Astrocyte (in vitro differentiated cells and primary cell): ENCODE results near the gene MAP6. TPM values are rescaled to one million over a fixed set of nuclear protein-coding genes. Genes with fewer than 3 reads are reported as not detected.

Source experiments
- DNase-seq: peaks from one replicate; pipeline ENCODE4 v3.0.0-alpha.2; 2010; ENCODE audit warnings: low read depth
- FAIRE-seq: peaks from 2 replicates; lab custom pipeline; 2011; peaks lifted over from hg19 to GRCh38; lab: Jason Lieb, UNC
- H2AFZ ChIP-seq: 2 replicates; pipeline ENCODE4 v1.6.0; 2012; ENCODE audit warnings: low read depth, low read length, inconsistent platforms
- H3K27ac ChIP-seq: 2 replicates; pipeline ENCODE4 v1.5.1; 2011; ENCODE audit warnings: low read depth, low read length, inconsistent platforms
- H3K27me3 ChIP-seq: 2 replicates; pipeline ENCODE4 v1.6.0; 2011; ENCODE audit warnings: low read length, inconsistent platforms; ENCODE audit not compliant: insufficient read depth
- H3K36me3 ChIP-seq: 2 replicates; pipeline ENCODE4 v1.5.1; 2011; ENCODE audit warnings: low read length, inconsistent platforms; ENCODE audit not compliant: insufficient read depth
- H3K4me1 ChIP-seq: 2 replicates; pipeline ENCODE4 v1.5.1; 2011; ENCODE audit warnings: low read length, inconsistent platforms; ENCODE audit not compliant: insufficient read depth
- H3K4me2 ChIP-seq: 2 replicates; pipeline ENCODE4 v1.6.0; 2012; ENCODE audit warnings: low read length, inconsistent platforms
- H3K4me3 ChIP-seq: 2 replicates; pipeline ENCODE4 v1.5.1; 2011; ENCODE audit warnings: low read depth, mild to moderate bottlenecking, low read length, inconsistent platforms; ENCODE audit not compliant: insufficient read depth
- H3K79me2 ChIP-seq: 2 replicates; pipeline ENCODE4 v1.6.0; 2012; ENCODE audit warnings: mild to moderate bottlenecking, low read length, inconsistent platforms; ENCODE audit not compliant: insufficient read depth
- H3K9ac ChIP-seq: 2 replicates; pipeline ENCODE4 v1.6.0; 2012; ENCODE audit warnings: mild to moderate bottlenecking, low read length, inconsistent platforms
- H3K9me3 ChIP-seq: 2 replicates; pipeline ENCODE4 v1.5.1; 2012; ENCODE audit warnings: low read depth, mild to moderate bottlenecking, low read length, inconsistent platforms; ENCODE audit not compliant: insufficient read depth
- H4K20me1 ChIP-seq: 2 replicates; pipeline ENCODE4 v1.6.0; 2012; ENCODE audit warnings: low read length, inconsistent platforms; ENCODE audit not compliant: insufficient read depth
- H3K27ac Mint-ChIP-seq: one replicate; pipeline ENCODE4 v1.8.0; 2021; ENCODE audit warnings: mild to moderate bottlenecking, mixed read lengths; ENCODE audit not compliant: unreplicated experiment
- H3K27me3 Mint-ChIP-seq: one replicate; pipeline ENCODE4 v1.8.0; 2021; ENCODE audit warnings: low read depth, mixed read lengths; ENCODE audit not compliant: unreplicated experiment
- H3K36me3 Mint-ChIP-seq: one replicate; pipeline ENCODE4 v1.8.0; 2021; ENCODE audit warnings: low read depth, mixed read lengths; ENCODE audit not compliant: unreplicated experiment
- H3K4me1 Mint-ChIP-seq: one replicate; pipeline ENCODE4 v1.8.0; 2021; ENCODE audit warnings: low read depth, mixed read lengths; ENCODE audit not compliant: unreplicated experiment
- H3K4me3 Mint-ChIP-seq: one replicate; pipeline ENCODE4 v1.8.0; 2021; ENCODE audit warnings: mild to moderate bottlenecking, moderate library complexity, mixed read lengths; ENCODE audit not compliant: unreplicated experiment
- H3K9me3 Mint-ChIP-seq: one replicate; pipeline ENCODE4 v1.8.0; 2021; ENCODE audit warnings: mild to moderate bottlenecking, mixed read lengths; ENCODE audit not compliant: unreplicated experiment
- EZH2 ChIP-seq: IDR thresholded peaks from 2 replicates; pipeline ENCODE4 v1.6.1; 2012; ENCODE audit warnings: mild to moderate bottlenecking, low read length, inconsistent platforms; ENCODE audit not compliant: insufficient read depth
- total RNA-seq: library from RNA; stranded (reverse); gene quantifications from 2 replicates; pipeline ENCODE4 v1.2.1, GENCODE V29; 2021
- TF ChIP-seq, protein P1 (sequence below): IDR thresholded peaks from 2 replicates; pipeline ENCODE4 v1.5.1; 2011; ENCODE audit warnings: low read depth, mild to moderate bottlenecking, inconsistent platforms, low read length, moderate library complexity; ENCODE audit not compliant: insufficient read depth

MAP6 gene
- total RNA-seq, 1 donor from 2014 or later: 3.9 TPM

DNA sequence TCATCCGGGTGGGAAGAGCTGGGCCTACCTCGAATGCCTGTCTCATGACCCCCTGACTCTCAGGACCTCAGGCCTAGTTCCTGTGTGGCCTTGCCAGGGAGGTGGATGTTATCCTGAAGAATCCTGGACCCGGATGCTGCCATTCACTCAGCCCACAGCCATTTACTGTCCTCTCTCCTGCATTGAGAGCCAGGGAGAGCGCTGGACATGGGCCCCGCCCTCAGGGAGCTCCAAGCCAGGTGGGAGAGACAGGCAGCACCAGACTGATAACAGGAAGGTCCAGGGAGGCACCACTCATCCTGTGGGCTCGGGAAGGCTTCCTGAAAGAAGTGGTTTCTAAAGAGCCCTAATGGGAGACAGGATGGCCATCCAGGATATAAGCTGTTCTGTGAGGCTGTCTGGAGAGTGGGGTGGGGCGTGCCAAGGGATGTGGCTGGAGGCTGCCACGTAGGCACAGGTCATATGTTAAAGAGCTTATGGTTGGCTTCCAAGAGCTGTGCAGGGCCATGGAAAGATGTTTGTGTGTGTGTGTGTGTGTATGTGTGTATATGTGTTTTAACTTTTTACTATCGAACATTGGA lies 98.2 kb downstream of the MAP6 start:
- Mint-ChIP-seq H3K4me3 (peak overlapping the region; percentile 34), H3K9me3 (no peaks in the 10 kb centered on the region), H3K27ac (no peak overlapping the region), H3K27me3 (no peaks in the 10 kb centered on the region), H3K36me3 (peaks cover 29% of the 10 kb centered on the region), H3K4me1 (peaks cover 24% of the 10 kb centered on the region)
- H3K4me3 ChIP-seq: no peak overlapping the region
- FAIRE-seq (no peak), DNase-seq (no peak)
- H2AFZ ChIP-seq: no peak overlapping the region
- H3K4me2 ChIP-seq: no peak overlapping the region
- no peaks in the 10 kb centered on the region for H3K27me3 ChIP-seq
- peaks cover 73% of the 10 kb centered on the region for H3K36me3 ChIP-seq
- H3K9me3 ChIP-seq: no peaks in the 10 kb centered on the region
- H3K27ac ChIP-seq: no peak overlapping the region
- peaks cover 61% of the 10 kb centered on the region for H3K79me2 ChIP-seq
- no peak overlapping the region for H3K9ac ChIP-seq
- peaks cover 99% of the 10 kb centered on the region for H4K20me1 ChIP-seq
- H3K4me1 ChIP-seq: peaks cover 16% of the 10 kb centered on the region
- no peak for TF ChIP-seq EZH2
- TF ChIP-seq, protein P1, sequence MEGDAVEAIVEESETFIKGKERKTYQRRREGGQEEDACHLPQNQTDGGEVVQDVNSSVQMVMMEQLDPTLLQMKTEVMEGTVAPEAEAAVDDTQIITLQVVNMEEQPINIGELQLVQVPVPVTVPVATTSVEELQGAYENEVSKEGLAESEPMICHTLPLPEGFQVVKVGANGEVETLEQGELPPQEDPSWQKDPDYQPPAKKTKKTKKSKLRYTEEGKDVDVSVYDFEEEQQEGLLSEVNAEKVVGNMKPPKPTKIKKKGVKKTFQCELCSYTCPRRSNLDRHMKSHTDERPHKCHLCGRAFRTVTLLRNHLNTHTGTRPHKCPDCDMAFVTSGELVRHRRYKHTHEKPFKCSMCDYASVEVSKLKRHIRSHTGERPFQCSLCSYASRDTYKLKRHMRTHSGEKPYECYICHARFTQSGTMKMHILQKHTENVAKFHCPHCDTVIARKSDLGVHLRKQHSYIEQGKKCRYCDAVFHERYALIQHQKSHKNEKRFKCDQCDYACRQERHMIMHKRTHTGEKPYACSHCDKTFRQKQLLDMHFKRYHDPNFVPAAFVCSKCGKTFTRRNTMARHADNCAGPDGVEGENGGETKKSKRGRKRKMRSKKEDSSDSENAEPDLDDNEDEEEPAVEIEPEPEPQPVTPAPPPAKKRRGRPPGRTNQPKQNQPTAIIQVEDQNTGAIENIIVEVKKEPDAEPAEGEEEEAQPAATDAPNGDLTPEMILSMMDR: no peak

DNA sequence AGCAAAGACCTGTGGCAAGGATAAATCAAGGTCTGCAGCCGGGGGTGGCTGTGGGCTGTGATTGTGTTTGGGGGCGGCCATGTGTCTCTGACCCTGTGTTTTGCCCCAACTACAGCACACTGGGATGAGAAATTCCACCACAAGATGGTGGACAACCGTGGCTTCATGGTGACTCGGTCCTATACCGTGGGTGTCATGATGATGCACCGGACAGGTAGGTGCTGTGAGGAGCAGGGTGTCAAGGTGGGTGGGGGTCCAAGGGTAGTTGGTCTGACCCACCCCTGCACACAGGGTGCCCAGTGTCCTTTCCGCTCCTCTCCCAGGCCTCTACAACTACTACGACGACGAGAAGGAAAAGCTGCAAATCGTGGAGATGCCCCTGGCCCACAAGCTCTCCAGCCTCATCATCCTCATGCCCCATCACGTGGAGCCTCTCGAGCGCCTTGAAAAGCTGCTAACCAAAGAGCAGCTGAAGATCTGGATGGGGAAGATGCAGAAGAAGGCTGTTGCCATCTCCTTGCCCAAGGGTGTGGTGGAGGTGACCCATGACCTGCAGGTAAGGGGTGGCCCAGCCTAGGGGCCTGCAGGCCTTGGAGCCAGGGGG lies 100.1 kb downstream of the MAP6 start:
- Histone ChIP-seq H3K27me3 (no peaks in the 10 kb centered on the region), H3K4me2 (no peak overlapping the region), H3K9ac (no peak overlapping the region), H3K27ac (no peak overlapping the region), H3K79me2 (peaks cover 80% of the 10 kb centered on the region), H2AFZ (no peak overlapping the region), H3K4me3 (no peak overlapping the region), H4K20me1 (peaks cover 97% of the 10 kb centered on the region), H3K4me1 (peaks cover 30% of the 10 kb centered on the region), H3K36me3 (peaks cover 66% of the 10 kb centered on the region), H3K9me3 (no peaks in the 10 kb centered on the region)
- H3K36me3 Mint-ChIP-seq: peaks cover 28% of the 10 kb centered on the region
- H3K4me1 Mint-ChIP-seq: peaks cover 33% of the 10 kb centered on the region
- H3K4me3 Mint-ChIP-seq: peak overlapping the region; percentile 34
- H3K27ac Mint-ChIP-seq: no peak overlapping the region
- H3K27me3 Mint-ChIP-seq: no peaks in the 10 kb centered on the region
- no peak for DNase-seq
- no peaks in the 10 kb centered on the region for H3K9me3 Mint-ChIP-seq
- FAIRE-seq: no peak
- TF ChIP-seq, protein P1: no peak
- TF ChIP-seq EZH2: no peak

DNA sequence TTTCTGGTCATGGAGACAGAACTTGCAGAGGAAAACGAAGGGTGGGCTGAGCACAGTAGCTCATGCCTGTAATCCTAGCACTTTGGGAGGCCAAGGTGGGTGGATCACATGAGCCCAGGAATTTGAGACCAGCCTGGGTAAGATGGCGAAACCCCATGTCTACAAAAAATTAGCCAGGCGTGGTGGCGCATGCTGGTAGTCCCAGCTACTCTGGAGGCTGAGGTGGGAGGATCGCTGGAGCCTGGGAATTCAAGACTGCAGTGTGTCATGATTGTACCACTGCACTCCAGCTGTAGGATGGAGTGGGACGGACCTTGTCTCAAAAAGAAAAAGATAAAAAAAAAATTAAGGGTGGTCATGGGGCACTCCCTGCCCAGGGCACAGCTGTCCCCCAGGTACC lies 100.9 kb downstream of the MAP6 start:
- H3K4me3 ChIP-seq: no peak overlapping the region
- H2AFZ ChIP-seq: no peak overlapping the region
- DNase-seq (no peak), FAIRE-seq (no peak)
- H3K79me2 ChIP-seq: peaks cover 88% of the 10 kb centered on the region
- Mint-ChIP-seq H3K27ac (peak overlapping the region; percentile 69), H3K36me3 (peaks cover 28% of the 10 kb centered on the region), H3K9me3 (no peaks in the 10 kb centered on the region), H3K27me3 (no peaks in the 10 kb centered on the region), H3K4me1 (peaks cover 33% of the 10 kb centered on the region), H3K4me3 (peak overlapping the region; percentile 60)
- no peak overlapping the region for H3K27ac ChIP-seq
- peak overlapping the region; percentile 41 for H3K9ac ChIP-seq
- H3K4me2 ChIP-seq: peak overlapping the region; percentile 28
- no peak for TF ChIP-seq EZH2
- TF ChIP-seq, protein P1: no peak
- H3K36me3 ChIP-seq: peaks cover 59% of the 10 kb centered on the region
- H3K9me3 ChIP-seq: no peaks in the 10 kb centered on the region
- no peaks in the 10 kb centered on the region for H3K27me3 ChIP-seq
- peaks cover 30% of the 10 kb centered on the region for H3K4me1 ChIP-seq
- peaks cover 96% of the 10 kb centered on the region for H4K20me1 ChIP-seq
